Calu3 (cell line): ENCODE data around the gene SPDYE4. TPM values are rescaled to one million over a fixed set of nuclear protein-coding genes. Genes with fewer than 3 reads are reported as not detected.

ENCODE experiments used
- BruUV-seq: library from RNA; stranded (reverse); fragments of 400-500 nt; replicated peaks from 2 replicates; lab custom pipeline; 2021; lab: Mats Ljungman, UMichigan
- CTCF ChIA-PET: fragments of 300-600 bp; sonication (Branson Sonifier 250); formaldehyde crosslinking; loops from one replicate; lab custom pipeline; 2022; ENCODE audit warnings: antibody characterized with exemption; lab: Charles Lee
- DNase-seq: peaks from one replicate; pipeline ENCODE4 v3.0.0; 2022
- H3K27ac Mint-ChIP-seq: one replicate; pipeline ENCODE4 v1.8.0; 2022; ENCODE audit warnings: mixed read lengths; ENCODE audit not compliant: unreplicated experiment
- H3K27me3 Mint-ChIP-seq: one replicate; pipeline ENCODE4 v1.8.0; 2022; ENCODE audit warnings: mixed read lengths; ENCODE audit not compliant: unreplicated experiment
- H3K36me3 Mint-ChIP-seq: one replicate; pipeline ENCODE4 v1.8.0; 2022; ENCODE audit warnings: mild to moderate bottlenecking, moderate library complexity, mixed read lengths; ENCODE audit not compliant: insufficient read depth, unreplicated experiment
- H3K4me1 Mint-ChIP-seq: one replicate; pipeline ENCODE4 v1.8.0; 2022; ENCODE audit warnings: mild to moderate bottlenecking, low read depth, mixed read lengths; ENCODE audit not compliant: unreplicated experiment
- H3K4me3 Mint-ChIP-seq: one replicate; pipeline ENCODE4 v1.8.0; 2022; ENCODE audit warnings: mild to moderate bottlenecking, low read depth, moderate library complexity, mixed read lengths; ENCODE audit not compliant: unreplicated experiment
- H3K9me3 Mint-ChIP-seq: one replicate; pipeline ENCODE4 v1.8.0; 2022; ENCODE audit warnings: low read depth, mixed read lengths; ENCODE audit not compliant: unreplicated experiment
- intact Hi-C: fragments of 100-400 bp; cut with micrococcal nuclease; formaldehyde crosslinking; loops from one replicate; pipeline ENCODE4 v1.10.0; 2022; ENCODE audit not compliant: unreplicated experiment
- total RNA-seq: library from RNA; stranded (reverse); gene quantifications from 2 replicates; pipeline ENCODE4 v1.2.3, GENCODE V29; 2022
- TF ChIP-seq, protein P1 (sequence below): fragments of 200-600 bp; IDR thresholded peaks from one replicate; pipeline ENCODE4 v1.8.0; 2022; ENCODE audit warnings: antibody characterized with exemption; ENCODE audit not compliant: unreplicated experiment

Gene SPDYE4
- total RNA-seq, 1 experiment from 2014 or later: not detected

DNA sequence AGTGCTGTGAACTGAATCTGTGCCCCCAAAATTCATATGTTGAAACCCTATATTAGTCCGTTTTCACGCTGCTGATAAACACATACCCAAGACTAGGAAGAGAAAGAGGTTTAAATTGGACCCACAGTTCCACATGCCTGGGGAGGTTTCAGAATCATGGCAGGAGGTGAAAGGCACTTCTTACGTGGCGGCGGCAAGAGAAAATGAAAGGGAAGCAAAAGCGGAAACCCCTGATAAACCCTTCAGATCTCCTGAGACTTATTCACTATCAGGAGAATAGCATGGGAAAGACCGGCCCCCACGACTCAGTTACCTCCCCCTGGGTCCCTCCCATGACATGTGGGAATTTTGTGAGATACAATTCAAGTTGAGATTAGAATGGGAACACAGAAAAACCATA is 3.7 kb upstream of the SPDYE4 start:
- CTCF ChIA-PET: no interaction called here
- TF ChIP-seq, protein P1, sequence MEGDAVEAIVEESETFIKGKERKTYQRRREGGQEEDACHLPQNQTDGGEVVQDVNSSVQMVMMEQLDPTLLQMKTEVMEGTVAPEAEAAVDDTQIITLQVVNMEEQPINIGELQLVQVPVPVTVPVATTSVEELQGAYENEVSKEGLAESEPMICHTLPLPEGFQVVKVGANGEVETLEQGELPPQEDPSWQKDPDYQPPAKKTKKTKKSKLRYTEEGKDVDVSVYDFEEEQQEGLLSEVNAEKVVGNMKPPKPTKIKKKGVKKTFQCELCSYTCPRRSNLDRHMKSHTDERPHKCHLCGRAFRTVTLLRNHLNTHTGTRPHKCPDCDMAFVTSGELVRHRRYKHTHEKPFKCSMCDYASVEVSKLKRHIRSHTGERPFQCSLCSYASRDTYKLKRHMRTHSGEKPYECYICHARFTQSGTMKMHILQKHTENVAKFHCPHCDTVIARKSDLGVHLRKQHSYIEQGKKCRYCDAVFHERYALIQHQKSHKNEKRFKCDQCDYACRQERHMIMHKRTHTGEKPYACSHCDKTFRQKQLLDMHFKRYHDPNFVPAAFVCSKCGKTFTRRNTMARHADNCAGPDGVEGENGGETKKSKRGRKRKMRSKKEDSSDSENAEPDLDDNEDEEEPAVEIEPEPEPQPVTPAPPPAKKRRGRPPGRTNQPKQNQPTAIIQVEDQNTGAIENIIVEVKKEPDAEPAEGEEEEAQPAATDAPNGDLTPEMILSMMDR: no peak
- H3K4me1 Mint-ChIP-seq: no peaks in the 10 kb centered on the region

DNA sequence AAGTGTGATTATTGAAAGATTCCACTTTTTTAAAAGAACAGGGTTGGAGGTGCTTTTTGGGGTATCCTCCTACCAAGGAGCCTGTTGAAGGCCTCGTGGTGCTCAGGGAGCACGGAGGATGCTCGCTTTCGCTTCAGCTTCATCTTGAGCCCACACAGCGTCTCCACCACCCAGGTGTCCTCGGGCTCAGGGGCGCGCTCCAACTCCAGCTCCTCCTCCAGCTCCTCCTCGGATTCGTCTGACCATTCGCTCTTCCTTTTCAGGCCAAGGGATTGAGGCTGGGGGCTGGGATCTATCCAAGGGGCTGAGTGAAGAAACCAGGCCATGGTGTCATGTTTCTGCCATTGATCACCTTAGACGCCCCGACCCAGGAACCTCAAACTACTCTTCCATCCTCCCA is 1.2 kb downstream of the SPDYE4 start:
- no peak overlapping the region for H3K27ac Mint-ChIP-seq
- BruUV-seq: no TSS peak
- no peaks in the 10 kb centered on the region for H3K4me1 Mint-ChIP-seq
- CTCF ChIA-PET: no interaction called here
- H3K27me3 Mint-ChIP-seq: peaks cover 98% of the 10 kb centered on the region
- TF ChIP-seq, protein P1: no peak
- DNase-seq: no peak
- intact Hi-C loops: no loop called here
- no peak overlapping the region for H3K4me3 Mint-ChIP-seq
- H3K9me3 Mint-ChIP-seq: no peaks in the 10 kb centered on the region
- no peaks in the 10 kb centered on the region for H3K36me3 Mint-ChIP-seq

More for the DNA sequence above, 3.7 kb upstream of the SPDYE4 start:
- intact Hi-C loops: no loop called here
- Mint-ChIP-seq H3K36me3 (no peaks in the 10 kb centered on the region), H3K4me3 (no peak overlapping the region), H3K27ac (no peak overlapping the region), H3K9me3 (peaks cover 2% of the 10 kb centered on the region), H3K27me3 (peaks cover 64% of the 10 kb centered on the region)
- DNase-seq: no peak
- no TSS peak for BruUV-seq

DNA sequence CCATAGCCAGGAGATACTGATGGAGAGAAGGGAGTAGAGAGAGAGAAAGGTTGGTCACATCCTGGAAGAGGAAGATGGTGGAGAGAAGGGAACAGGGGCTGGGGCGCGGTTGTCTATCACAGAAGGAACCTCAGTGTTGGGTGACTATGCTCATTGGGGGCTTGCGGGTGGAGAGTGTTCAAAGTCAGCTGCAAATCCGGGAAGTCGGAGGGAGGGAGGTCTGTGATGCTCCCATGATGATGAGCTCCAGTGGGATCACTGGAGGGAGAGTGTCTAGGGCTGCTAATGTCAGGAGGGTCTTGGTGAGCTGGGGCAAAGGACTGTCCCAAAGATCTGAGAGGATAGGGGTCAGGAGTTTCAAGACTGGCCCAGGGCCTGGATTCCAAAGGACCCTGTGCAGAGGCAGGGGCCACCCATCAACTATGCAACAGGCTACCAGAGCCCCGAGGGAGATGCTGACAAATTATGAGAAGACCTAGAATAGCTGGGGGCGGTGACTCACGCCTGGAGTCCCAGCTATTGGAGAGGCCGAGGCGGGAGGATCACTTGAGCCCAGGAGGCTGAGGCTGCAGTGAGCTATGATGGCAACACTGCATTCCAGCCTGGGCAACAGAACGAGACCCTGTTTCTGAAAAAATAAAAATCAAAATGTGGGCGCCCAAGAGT is 2.6 kb downstream of the SPDYE4 start:
- no peak overlapping the region for H3K27ac Mint-ChIP-seq
- H3K4me1 Mint-ChIP-seq: no peaks in the 10 kb centered on the region
- no peaks in the 10 kb centered on the region for H3K9me3 Mint-ChIP-seq
- TF ChIP-seq, protein P1: no peak
- no peaks in the 10 kb centered on the region for H3K36me3 Mint-ChIP-seq
- BruUV-seq: no TSS peak
- intact Hi-C loops: loop anchor here (2.0 kb wide), 1 partner anchor 139 kb away; no protein-coding TSS in a partner anchor
- peaks cover 89% of the 10 kb centered on the region for H3K27me3 Mint-ChIP-seq
- CTCF ChIA-PET: no interaction called here
- H3K4me3 Mint-ChIP-seq: no peak overlapping the region
- DNase-seq: no peak

DNA sequence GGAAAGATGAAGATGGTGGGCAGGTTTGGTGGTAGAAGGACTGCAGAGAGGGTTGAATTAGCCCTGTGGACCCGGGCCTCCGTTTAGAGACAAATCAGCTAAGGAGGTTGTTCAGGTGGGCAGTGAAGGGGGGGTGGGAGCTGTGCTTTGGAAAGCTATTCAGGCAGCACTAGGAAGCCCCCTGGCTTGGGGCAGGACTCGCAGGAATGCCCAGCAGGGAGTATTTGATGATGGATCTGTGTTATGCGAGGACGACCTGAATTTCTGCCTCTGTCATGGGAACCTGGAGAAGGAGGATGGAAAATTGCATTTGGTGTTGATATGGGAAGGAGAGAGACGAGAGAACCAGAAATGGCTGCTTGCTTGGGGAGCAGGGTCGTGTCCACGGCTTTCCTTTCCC is 3.5 kb downstream of the SPDYE4 start:
- Mint-ChIP-seq H3K27me3 (peaks cover 84% of the 10 kb centered on the region), H3K27ac (no peak overlapping the region), H3K36me3 (no peaks in the 10 kb centered on the region), H3K4me1 (no peaks in the 10 kb centered on the region), H3K4me3 (no peak overlapping the region), H3K9me3 (no peaks in the 10 kb centered on the region)
- DNase-seq: no peak
- TF ChIP-seq, protein P1: no peak
- intact Hi-C loops: loop anchor here (2.0 kb wide), 1 partner anchor 140 kb away; no protein-coding TSS in a partner anchor
- CTCF ChIA-PET: no interaction called here
- no TSS peak for BruUV-seq
